Lung (tissue), 12 donors: ENCODE measurements around the gene BAIAP2. TPM values are rescaled to one million over a fixed set of nuclear protein-coding genes. Genes with fewer than 3 reads are reported as not detected.

Experiments
- ATAC-seq: fragments of 200-7000 bp; cut with Tn5 transposase; one replicate; pipeline ENCODE4 v1.9.1; 2020; ENCODE audit warnings: moderate number of reproducible peaks; ENCODE audit not compliant: insufficient read depth, low FRiP score
- DNase-seq, 3 donors: peaks; one replicate each; pipeline ENCODE4 v3.0.0-alpha.2; 2013 to 2017
- H3K27ac ChIP-seq, 2 donors: one replicate each; pipeline ENCODE4 v1.5.1; 2013; ENCODE audit warnings: mild to moderate bottlenecking in 2 of 2, moderate library complexity in 2 of 2, control low read depth in 1 of 2, inconsistent platforms in 1 of 2, low read depth in 1 of 2, low read length in 1 of 2
- H3K27me3 ChIP-seq, 3 donors: one replicate each; pipeline ENCODE4 v1.5.1; 2013; ENCODE audit warnings: low read length in 2 of 3; ENCODE audit not compliant: control insufficient read depth in 3 of 3, insufficient read depth in 3 of 3
- H3K36me3 ChIP-seq, 4 donors: one replicate each; pipeline ENCODE4 v1.5.1; 2013; ENCODE audit warnings: low read length in 4 of 4, mild to moderate bottlenecking in 1 of 4, moderate library complexity in 1 of 4; ENCODE audit not compliant: control insufficient read depth in 4 of 4, insufficient read depth in 4 of 4
- H3K4me1 ChIP-seq, 5 donors: one replicate each; pipeline ENCODE4 v1.5.1; 2013; ENCODE audit warnings: low read length in 5 of 5, mild to moderate bottlenecking in 2 of 5, moderate library complexity in 1 of 5; ENCODE audit not compliant: control insufficient read depth in 5 of 5, insufficient read depth in 5 of 5
- H3K4me3 ChIP-seq: one replicate; pipeline ENCODE4 v1.5.1; 2013; ENCODE audit warnings: mild to moderate bottlenecking, control low read depth, moderate library complexity
- H3K9ac ChIP-seq, 2 donors: one replicate each; pipeline ENCODE4 v1.5.1; 2013; ENCODE audit warnings: low read length in 2 of 2, control low read depth in 1 of 2; ENCODE audit not compliant: insufficient read depth in 1 of 2
- H3K9me3 ChIP-seq, 4 donors: one replicate each; pipeline ENCODE4 v1.5.1; 2013; ENCODE audit warnings: low read length in 3 of 4, mild to moderate bottlenecking in 1 of 4, moderate library complexity in 1 of 4; ENCODE audit not compliant: control insufficient read depth in 4 of 4, insufficient read depth in 3 of 4
- WGBS, 2 donors: extraction: QIAGEN DNeasy Blood & Tissue Kit; methylation state at CpG; one replicate each; pipeline ENCODE4 v1.1.7; 2013; 5-methylcytosine and 5-hydroxymethylcytosine counted together
- polyA plus RNA-seq, 2 donors: library from polyadenylated mRNA; stranded (reverse); fragments of 200-250 nt; gene quantifications; one replicate each; pipeline ENCODE4 v1.2.1, GENCODE V29; 2013
- total RNA-seq, 2 donors: library from RNA; depleted of rRNA in 1 of 2; stranded (reverse); fragments of >200 nt in 1 of 2; gene quantifications; one replicate each; pipeline ENCODE4 v1.2.1, GENCODE V29; 2014 to 2021
- TF ChIP-seq, protein P1 (sequence below): IDR thresholded peaks from 2 replicates; pipeline ENCODE4 v1.5.1; 2012; ENCODE audit warnings: mild to moderate bottlenecking; ENCODE audit errors: control extremely low read depth, extremely low read depth
- donor health status: control.
- donor health status: control.
- donor health status: Bipolar disorder and iron deficiency.
- donor health status: healthy.
- donor health status: DM: yes; HTN: yes; CAD: no.

The BAIAP2 gene
- total and polyA plus RNA-seq, 4 donors, result 59.2 to 141 (median 77.7) TPM

DNA sequence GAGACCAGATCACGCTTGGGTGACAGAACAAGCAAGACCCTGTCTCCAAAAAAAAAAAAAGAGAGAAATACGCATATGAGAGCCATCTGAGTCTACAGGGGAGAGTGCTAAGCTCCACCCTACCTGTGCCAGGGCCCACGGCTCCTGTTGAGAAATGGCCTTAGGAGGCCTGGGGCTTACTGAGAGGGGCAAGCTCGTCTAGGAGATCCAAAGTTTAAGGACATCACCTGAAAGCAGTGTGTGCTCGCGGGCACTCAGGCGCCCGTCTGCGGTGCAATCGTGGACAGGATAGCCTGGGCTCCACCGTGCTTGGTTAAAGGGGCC lies 14.5 kb upstream of the BAIAP2 start:
- no peaks in the 10 kb centered on the region for H3K9me3 ChIP-seq
- TF ChIP-seq, protein P1, sequence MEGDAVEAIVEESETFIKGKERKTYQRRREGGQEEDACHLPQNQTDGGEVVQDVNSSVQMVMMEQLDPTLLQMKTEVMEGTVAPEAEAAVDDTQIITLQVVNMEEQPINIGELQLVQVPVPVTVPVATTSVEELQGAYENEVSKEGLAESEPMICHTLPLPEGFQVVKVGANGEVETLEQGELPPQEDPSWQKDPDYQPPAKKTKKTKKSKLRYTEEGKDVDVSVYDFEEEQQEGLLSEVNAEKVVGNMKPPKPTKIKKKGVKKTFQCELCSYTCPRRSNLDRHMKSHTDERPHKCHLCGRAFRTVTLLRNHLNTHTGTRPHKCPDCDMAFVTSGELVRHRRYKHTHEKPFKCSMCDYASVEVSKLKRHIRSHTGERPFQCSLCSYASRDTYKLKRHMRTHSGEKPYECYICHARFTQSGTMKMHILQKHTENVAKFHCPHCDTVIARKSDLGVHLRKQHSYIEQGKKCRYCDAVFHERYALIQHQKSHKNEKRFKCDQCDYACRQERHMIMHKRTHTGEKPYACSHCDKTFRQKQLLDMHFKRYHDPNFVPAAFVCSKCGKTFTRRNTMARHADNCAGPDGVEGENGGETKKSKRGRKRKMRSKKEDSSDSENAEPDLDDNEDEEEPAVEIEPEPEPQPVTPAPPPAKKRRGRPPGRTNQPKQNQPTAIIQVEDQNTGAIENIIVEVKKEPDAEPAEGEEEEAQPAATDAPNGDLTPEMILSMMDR, result no peak
- H3K4me3 ChIP-seq, result no peak overlapping the region
- 84 to 91% methylated on average over 11 of the region's 11 CpGs for WGBS, 2 donors
- DNase-seq (no peak), ATAC-seq (no peak)
- H3K9ac ChIP-seq, result no peak overlapping the region
- H3K4me1 ChIP-seq, result peaks cover 0 to 25% (median 12%) of the 10 kb centered on the region in 5 donors
- no peaks in the 10 kb centered on the region for H3K36me3 ChIP-seq
- H3K27ac ChIP-seq, result peak overlapping the region in 1 of 2 donors; percentile 65
- no peaks in the 10 kb centered on the region for H3K27me3 ChIP-seq

DNA sequence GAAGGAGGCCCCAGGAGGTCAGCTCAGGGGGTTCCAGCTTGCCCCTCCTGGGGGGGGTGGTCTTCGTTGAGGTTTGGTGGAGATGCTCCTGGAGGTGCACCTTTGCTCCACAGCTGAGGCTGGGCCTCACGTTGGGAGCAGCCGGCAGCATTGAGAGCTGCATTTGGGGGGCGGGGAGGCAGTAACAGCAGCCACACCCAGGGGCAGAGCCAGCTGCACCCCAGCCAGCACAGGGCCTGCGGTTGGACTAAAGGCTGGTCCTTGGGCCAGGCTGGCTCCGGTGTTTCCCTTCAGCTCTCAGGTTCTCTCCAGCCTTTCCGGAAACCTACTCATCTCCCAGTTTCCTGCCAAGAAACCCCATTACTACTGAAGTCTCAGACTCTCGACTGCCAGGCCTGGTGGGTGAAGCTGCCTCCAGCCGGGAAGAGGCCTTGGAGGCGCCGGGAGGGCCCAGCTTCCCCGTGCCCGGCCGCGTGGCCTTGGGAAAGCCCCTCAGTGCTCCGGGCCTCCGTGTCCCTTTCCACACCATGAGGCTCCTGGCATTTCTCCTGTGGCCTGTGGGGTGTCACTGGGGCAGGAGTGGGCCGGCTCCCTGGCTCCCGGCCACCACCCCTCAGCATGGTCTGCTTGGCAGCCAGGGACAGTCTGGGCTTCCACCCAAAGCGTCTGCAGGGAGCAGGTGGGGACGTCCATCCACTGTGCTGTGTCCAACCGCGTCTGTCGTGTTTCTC lies 14.0 kb upstream of the BAIAP2 start:
- DNase-seq (peak in 1 of 3 donors; percentile 12), ATAC-seq (peak; percentile 54)
- Histone ChIP-seq H3K36me3 (no peaks in the 10 kb centered on the region), H3K4me1 (peaks cover 0 to 25% (median 12%) of the 10 kb centered on the region in 5 donors), H3K27ac (peak overlapping the region in 1 of 2 donors; percentile 65), H3K27me3 (no peaks in the 10 kb centered on the region), H3K4me3 (no peak overlapping the region), H3K9ac (no peak overlapping the region), H3K9me3 (no peaks in the 10 kb centered on the region)
- 39 to 69% methylated on average over 24 of the region's 24 CpGs for WGBS, 2 donors
- TF ChIP-seq, protein P1, result no peak

DNA sequence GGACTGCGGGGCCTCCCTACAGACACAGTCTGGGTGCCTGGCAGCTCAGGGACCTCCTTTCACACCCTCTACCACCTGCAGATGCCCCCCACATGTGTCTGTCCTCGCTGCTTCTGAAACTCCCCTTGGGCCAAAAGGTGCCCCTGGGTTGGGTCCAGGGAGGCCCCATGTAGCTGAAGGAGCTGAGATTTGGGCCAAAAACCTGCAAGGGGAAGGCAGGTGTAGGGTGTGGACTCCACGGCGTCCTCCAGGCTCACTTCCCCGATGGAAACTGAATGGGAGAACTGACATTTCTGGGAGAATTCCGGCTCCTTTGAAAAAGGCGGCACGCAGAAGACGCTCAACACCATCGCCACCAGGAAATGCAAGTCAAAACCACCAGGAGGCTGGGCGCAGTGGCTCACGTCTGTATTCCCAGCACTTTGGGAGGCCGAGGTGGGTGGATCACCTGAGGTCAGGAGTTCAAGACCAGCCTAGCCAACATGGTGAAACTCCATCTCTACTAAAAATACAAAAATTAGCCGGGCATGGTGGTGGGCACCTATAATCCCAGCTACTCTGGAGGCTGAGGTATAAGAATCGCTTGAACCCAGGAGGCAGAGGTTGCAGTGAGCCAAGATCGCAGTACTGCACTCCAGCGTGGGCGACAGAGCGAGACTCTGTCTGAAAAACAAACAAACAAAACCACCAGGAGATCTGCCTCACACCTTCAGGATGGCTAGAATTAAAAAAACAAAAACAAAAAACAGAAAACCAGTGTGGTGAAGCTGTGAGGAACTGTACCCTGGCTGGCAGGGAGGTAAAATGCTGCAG lies 13.2 kb upstream of the BAIAP2 start:
- ATAC-seq (no peak), DNase-seq (no peak)
- H3K9me3 ChIP-seq, result no peaks in the 10 kb centered on the region
- H3K4me1 ChIP-seq, result peaks cover 0 to 28% (median 12%) of the 10 kb centered on the region in 5 donors
- 79 to 84% methylated on average over 19 of the region's 19 CpGs for WGBS, 2 donors
- TF ChIP-seq, protein P1, result no peak
- peak overlapping the region in 1 of 2 donors; percentile 65 for H3K27ac ChIP-seq
- no peak overlapping the region for H3K9ac ChIP-seq
- no peak overlapping the region for H3K4me3 ChIP-seq
- no peaks in the 10 kb centered on the region for H3K27me3 ChIP-seq
- H3K36me3 ChIP-seq, result no peaks in the 10 kb centered on the region
